ENCODE data around the gene NSMCE1.

Gene NSMCE1

DNA sequence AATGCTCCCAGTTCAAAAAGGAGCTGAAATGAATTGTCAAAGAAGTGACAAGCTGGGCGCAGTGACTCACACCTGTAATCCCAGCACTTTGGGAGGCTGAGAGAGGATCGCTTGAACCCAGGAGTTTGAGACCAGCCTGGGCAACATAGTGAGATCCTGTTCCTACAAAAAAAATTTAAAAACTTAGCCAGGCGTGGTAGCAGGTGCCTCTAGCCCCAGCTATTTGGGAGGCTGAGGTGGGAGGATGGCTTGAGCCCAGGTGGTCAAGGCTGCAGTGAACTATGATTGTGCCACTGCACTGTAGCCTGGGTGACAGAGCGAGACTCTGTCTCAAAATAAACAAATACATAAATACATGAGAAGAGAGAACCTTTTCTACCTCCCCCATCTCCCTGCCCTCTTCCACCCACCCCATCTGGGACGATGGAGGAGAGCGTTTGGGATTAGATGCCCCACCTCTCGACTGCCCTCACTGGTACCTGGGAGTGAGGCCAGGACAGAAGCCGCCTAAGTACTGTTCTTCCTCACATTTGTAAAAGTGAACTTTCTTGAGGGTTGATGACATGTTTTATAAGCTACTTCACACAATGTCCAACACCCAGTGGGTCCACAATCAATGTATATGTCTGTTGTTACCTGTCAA, 47.6 kb upstream of the NSMCE1 start:
- no peaks in the 10 kb centered on the region for H3K9me2 ChIP-seq (replicated peaks; ENCODE audit: insufficient read depth, low read length)
- no peak overlapping the region for H3K4me3 ChIP-seq (ENCODE audit: low read length)
- TF ChIP-seq, protein P1, sequence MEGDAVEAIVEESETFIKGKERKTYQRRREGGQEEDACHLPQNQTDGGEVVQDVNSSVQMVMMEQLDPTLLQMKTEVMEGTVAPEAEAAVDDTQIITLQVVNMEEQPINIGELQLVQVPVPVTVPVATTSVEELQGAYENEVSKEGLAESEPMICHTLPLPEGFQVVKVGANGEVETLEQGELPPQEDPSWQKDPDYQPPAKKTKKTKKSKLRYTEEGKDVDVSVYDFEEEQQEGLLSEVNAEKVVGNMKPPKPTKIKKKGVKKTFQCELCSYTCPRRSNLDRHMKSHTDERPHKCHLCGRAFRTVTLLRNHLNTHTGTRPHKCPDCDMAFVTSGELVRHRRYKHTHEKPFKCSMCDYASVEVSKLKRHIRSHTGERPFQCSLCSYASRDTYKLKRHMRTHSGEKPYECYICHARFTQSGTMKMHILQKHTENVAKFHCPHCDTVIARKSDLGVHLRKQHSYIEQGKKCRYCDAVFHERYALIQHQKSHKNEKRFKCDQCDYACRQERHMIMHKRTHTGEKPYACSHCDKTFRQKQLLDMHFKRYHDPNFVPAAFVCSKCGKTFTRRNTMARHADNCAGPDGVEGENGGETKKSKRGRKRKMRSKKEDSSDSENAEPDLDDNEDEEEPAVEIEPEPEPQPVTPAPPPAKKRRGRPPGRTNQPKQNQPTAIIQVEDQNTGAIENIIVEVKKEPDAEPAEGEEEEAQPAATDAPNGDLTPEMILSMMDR (IDR thresholded peaks at IDR 0.05; ENCODE audit: low read length) = no peak
- no peaks in the 10 kb centered on the region for H4K20me1 ChIP-seq (ENCODE audit: insufficient read depth, low read length)
- no peaks in the 10 kb centered on the region for H3K9me3 ChIP-seq (replicated peaks; ENCODE audit: insufficient read depth, low read length)
- no peaks in the 10 kb centered on the region for H3K27me3 ChIP-seq (replicated peaks; ENCODE audit: insufficient read depth, low read length)
- no peak overlapping the region for H3K27ac ChIP-seq (ENCODE audit: low read length)
- H3F3A ChIP-seq (ENCODE audit: insufficient read depth, low read length) = no peaks in the 10 kb centered on the region
- no peaks in the 10 kb centered on the region for H3K4me1 ChIP-seq (ENCODE audit: low read length)
- no peak overlapping the region for H2AFZ ChIP-seq (ENCODE audit: low read length)
- no peaks in the 10 kb centered on the region for H3K79me2 ChIP-seq (ENCODE audit: low read length)
- no peak overlapping the region for H3K9ac ChIP-seq (ENCODE audit: low read length)
- no peak for DNase-seq
- no peaks in the 10 kb centered on the region for H3K36me3 ChIP-seq (replicated peaks; ENCODE audit: insufficient read depth, low read length)
- no peak overlapping the region for H3K4me2 ChIP-seq (ENCODE audit: low read depth, low read length)

DNA sequence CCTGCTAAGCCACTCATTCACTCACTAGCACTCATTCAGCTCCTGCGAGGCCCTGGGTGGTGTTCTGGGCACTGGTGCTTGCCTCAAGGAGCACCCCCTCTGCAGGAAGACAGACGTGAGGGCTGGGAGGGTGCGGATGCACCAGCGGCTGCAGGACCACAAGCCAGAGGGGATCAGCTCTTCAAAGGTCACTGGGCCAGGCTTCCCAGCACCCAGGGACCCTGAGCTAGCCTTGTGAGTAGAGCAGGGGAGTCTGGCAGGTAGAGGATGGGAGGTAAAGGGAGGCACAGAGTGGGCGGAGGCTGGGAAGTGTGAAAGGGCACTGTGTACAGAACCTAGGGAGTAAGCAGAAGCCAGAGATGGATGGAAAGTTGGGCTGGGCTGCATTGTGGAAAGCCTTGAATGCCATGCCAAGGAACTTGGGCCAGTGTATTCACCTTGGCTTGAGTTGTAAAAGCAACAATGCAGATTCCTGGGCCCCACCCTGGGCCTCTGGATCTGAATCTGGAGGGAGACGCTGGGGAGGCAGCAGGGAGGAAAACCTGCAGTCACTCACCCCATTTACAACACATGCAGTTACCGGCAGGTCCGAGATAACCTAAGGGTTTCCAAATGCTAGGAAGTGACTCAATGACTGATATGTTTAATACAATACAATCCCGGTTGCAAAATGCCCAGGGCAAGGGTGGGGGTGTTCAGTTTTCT, 46.9 kb upstream of the NSMCE1 start:
- no peak overlapping the region for H3K27ac ChIP-seq (ENCODE audit: low read length)
- no peaks in the 10 kb centered on the region for H4K20me1 ChIP-seq (ENCODE audit: insufficient read depth, low read length)
- no peaks in the 10 kb centered on the region for H3K9me2 ChIP-seq (replicated peaks; ENCODE audit: insufficient read depth, low read length)
- H3K4me3 ChIP-seq (ENCODE audit: low read length) = no peak overlapping the region
- H3K4me2 ChIP-seq (ENCODE audit: low read depth, low read length) = no peak overlapping the region
- H3K27me3 ChIP-seq (replicated peaks; ENCODE audit: insufficient read depth, low read length) = no peaks in the 10 kb centered on the region
- no peak overlapping the region for H2AFZ ChIP-seq (ENCODE audit: low read length)
- H3K79me2 ChIP-seq (ENCODE audit: low read length) = no peaks in the 10 kb centered on the region
- H3K4me1 ChIP-seq (ENCODE audit: low read length) = no peaks in the 10 kb centered on the region
- H3K9me3 ChIP-seq (replicated peaks; ENCODE audit: insufficient read depth, low read length) = no peaks in the 10 kb centered on the region
- no peaks in the 10 kb centered on the region for H3F3A ChIP-seq (ENCODE audit: insufficient read depth, low read length)
- DNase-seq = no peak
- no peak overlapping the region for H3K9ac ChIP-seq (ENCODE audit: low read length)
- no peak for TF ChIP-seq EZH2phosphoT487 (IDR thresholded peaks at IDR 0.05; ENCODE audit: low read length)
- no peaks in the 10 kb centered on the region for H3K36me3 ChIP-seq (replicated peaks; ENCODE audit: insufficient read depth, low read length)

- no peak for DNase-seq
- Histone ChIP-seq H3K4me3 (ENCODE audit: low read length) (no peak overlapping the region), H3K79me2 (ENCODE audit: low read length) (no peaks in the 10 kb centered on the region), H3K9me2 (replicated peaks; ENCODE audit: insufficient read depth, low read length) (no peaks in the 10 kb centered on the region), H3K36me3 (replicated peaks; ENCODE audit: insufficient read depth, low read length) (no peaks in the 10 kb centered on the region), H3K4me1 (ENCODE audit: low read length) (no peaks in the 10 kb centered on the region), H3K27ac (ENCODE audit: low read length) (no peak overlapping the region), H3F3A (ENCODE audit: insufficient read depth, low read length) (no peaks in the 10 kb centered on the region), H3K27me3 (replicated peaks; ENCODE audit: insufficient read depth, low read length) (no peaks in the 10 kb centered on the region), H4K20me1 (ENCODE audit: insufficient read depth, low read length) (no peaks in the 10 kb centered on the region), H3K9ac (ENCODE audit: low read length) (no peak overlapping the region), H3K9me3 (replicated peaks; ENCODE audit: insufficient read depth, low read length) (no peaks in the 10 kb centered on the region), H3K4me2 (ENCODE audit: low read depth, low read length) (no peak overlapping the region), H2AFZ (ENCODE audit: low read length) (no peak overlapping the region)
- no peak for TF ChIP-seq EZH2phosphoT487 (IDR thresholded peaks at IDR 0.05; ENCODE audit: low read length)
- no peak for TF ChIP-seq EZH2 (optimal IDR thresholded peaks at IDR 0.05; ENCODE audit: low read depth, low read length)
- TF ChIP-seq, protein P1 (IDR thresholded peaks at IDR 0.05; ENCODE audit: low read length) = no peak
Measured at GRCh38 chr16:27314986-27315332, 46.4 kb upstream of the NSMCE1 start.

- Histone ChIP-seq H3F3A (ENCODE audit: insufficient read depth, low read length) (no peaks in the 10 kb centered on the region), H4K20me1 (ENCODE audit: insufficient read depth, low read length) (no peaks in the 10 kb centered on the region), H3K4me1 (ENCODE audit: low read length) (no peaks in the 10 kb centered on the region), H3K27me3 (replicated peaks; ENCODE audit: insufficient read depth, low read length) (no peaks in the 10 kb centered on the region), H2AFZ (ENCODE audit: low read length) (peak overlapping the region; percentile 88), H3K9me2 (replicated peaks; ENCODE audit: insufficient read depth, low read length) (no peaks in the 10 kb centered on the region), H3K27ac (ENCODE audit: low read length) (no peak overlapping the region), H3K79me2 (ENCODE audit: low read length) (no peaks in the 10 kb centered on the region), H3K4me3 (ENCODE audit: low read length) (peak overlapping the region; percentile 69), H3K36me3 (replicated peaks; ENCODE audit: insufficient read depth, low read length) (no peaks in the 10 kb centered on the region), H3K9me3 (replicated peaks; ENCODE audit: insufficient read depth, low read length) (no peaks in the 10 kb centered on the region), H3K9ac (ENCODE audit: low read length) (peak overlapping the region; percentile 68), H3K4me2 (ENCODE audit: low read depth, low read length) (peak overlapping the region; percentile 87)
- TF ChIP-seq, protein P1 (IDR thresholded peaks at IDR 0.05; ENCODE audit: low read length) = no peak
- TF ChIP-seq EZH2phosphoT487 (IDR thresholded peaks at IDR 0.05; ENCODE audit: low read length) (no peak), EZH2 (optimal IDR thresholded peaks at IDR 0.05; ENCODE audit: low read depth, low read length) (no peak)
- no peak for DNase-seq
Measured at GRCh38 chr16:27314161-27314723, 45.7 kb upstream of the NSMCE1 start.
